Epithelial cell of alveolus of lung (primary cell): ENCODE results near the gene HSPA13. TPM values are rescaled to one million over a fixed set of nuclear protein-coding genes. Genes with fewer than 3 reads are reported as not detected.

Source experiments
- total RNA-seq: library from RNA; depleted of rRNA; stranded (reverse); fragments of >200 nt; gene quantifications from 2 replicates; pipeline ENCODE4 v1.2.1, GENCODE V29; 2015

Gene HSPA13, protein sequence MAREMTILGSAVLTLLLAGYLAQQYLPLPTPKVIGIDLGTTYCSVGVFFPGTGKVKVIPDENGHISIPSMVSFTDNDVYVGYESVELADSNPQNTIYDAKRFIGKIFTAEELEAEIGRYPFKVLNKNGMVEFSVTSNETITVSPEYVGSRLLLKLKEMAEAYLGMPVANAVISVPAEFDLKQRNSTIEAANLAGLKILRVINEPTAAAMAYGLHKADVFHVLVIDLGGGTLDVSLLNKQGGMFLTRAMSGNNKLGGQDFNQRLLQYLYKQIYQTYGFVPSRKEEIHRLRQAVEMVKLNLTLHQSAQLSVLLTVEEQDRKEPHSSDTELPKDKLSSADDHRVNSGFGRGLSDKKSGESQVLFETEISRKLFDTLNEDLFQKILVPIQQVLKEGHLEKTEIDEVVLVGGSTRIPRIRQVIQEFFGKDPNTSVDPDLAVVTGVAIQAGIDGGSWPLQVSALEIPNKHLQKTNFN
- total RNA-seq = 45.8 and 66.7 TPM in 2 replicates

GRCh38 chr21:14382835-14383595 lies at the start of gene HSPA13:
Gene HSPA13, minus strand, starts transcription at chr21:14383146. Its CDS starts 27 bp downstream, at chr21:14383119.

Other genes with a start within 250 kb of the HSPA13 start
- gene LIPI, start 172.2 kb downstream of the HSPA13 start, total RNA-seq = not detected in 2 replicates
- 0.52 TPM in 1 of 2 replicates, not detected in the other for gene RBM11, start 167.0 kb downstream of the HSPA13 start, total RNA-seq
- gene SAMSN1, start 163.2 kb upstream of the HSPA13 start, total RNA-seq = 0.65 and 1.0 TPM in 2 replicates